ENCODE data around the gene PLEKHG5.
"Not testable (repeated sequence)": the region's sequence is repeated elsewhere in the genome, so short reads cannot be mapped to it uniquely, and the experiment has no call there.

Gene PLEKHG5

GRCh38 chr1:6441586-6441985 lies 49.9 kb downstream of the PLEKHG5 start:
- Mint-ChIP-seq H3K4me3 (no peak overlapping the region), H3K27ac (no peak overlapping the region), H3K36me3 (ENCODE audit: low read depth) (no peaks in the 10 kb centered on the region)

GRCh38 chr1:6440198-6441126 lies 51.0 kb downstream of the PLEKHG5 start:
- H3K27me3 Mint-ChIP-seq (ENCODE audit: low read depth, poor library complexity) = peaks cover 63% of the 10 kb centered on the region
- H3K36me3 Mint-ChIP-seq (ENCODE audit: low read depth) = no peaks in the 10 kb centered on the region
- H3K4me1 Mint-ChIP-seq = peaks cover 35% of the 10 kb centered on the region
- H3K9me3 Mint-ChIP-seq = no peaks in the 10 kb centered on the region
- DNase-seq = peak; percentile 81
- peak; percentile 38 for TF ChIP-seq CTCF (IDR thresholded peaks at IDR 0.05)
- no peak overlapping the region for H3K27ac Mint-ChIP-seq
- peak overlapping the region; percentile 20 for H3K4me3 Mint-ChIP-seq

More at GRCh38 chr1:6441586-6441985, 49.9 kb downstream of the PLEKHG5 start:
- Mint-ChIP-seq H3K9me3 (no peaks in the 10 kb centered on the region), H3K4me1 (peaks cover 40% of the 10 kb centered on the region), H3K27me3 (ENCODE audit: low read depth, poor library complexity) (peaks cover 62% of the 10 kb centered on the region)
- TF ChIP-seq CTCF (IDR thresholded peaks at IDR 0.05) = no peak
- DNase-seq = no peak

DNA sequence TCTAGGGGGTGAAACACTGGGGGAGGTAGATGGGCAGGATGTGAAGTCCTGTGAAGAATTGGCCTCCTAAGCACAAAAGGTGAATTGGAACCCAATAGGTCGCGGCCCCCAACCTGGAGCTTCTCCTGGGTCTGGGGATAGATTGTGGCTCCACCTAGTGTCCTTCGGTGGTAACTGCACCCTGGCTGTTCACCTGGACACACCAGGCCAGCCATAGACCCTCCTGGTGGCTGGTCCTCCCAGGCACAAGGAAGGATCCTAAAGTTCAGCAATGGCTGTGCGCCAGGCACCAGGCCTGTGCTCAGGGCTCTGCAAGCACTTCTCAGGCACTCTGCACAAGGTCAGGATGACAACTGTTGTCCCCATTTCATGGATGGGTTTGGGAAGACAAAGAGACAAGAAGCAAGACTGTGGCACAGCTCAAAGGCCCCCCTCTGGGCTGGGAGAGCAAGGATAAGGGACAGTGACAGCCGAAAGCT lies 53.4 kb downstream of the PLEKHG5 start:
- peak; percentile 82 for DNase-seq
- Mint-ChIP-seq H3K4me1 (peaks cover 44% of the 10 kb centered on the region), H3K36me3 (ENCODE audit: low read depth) (no peaks in the 10 kb centered on the region), H3K4me3 (no peak overlapping the region), H3K9me3 (no peaks in the 10 kb centered on the region), H3K27me3 (ENCODE audit: low read depth, poor library complexity) (peaks cover 65% of the 10 kb centered on the region), H3K27ac (no peak overlapping the region)
- TF ChIP-seq CTCF (IDR thresholded peaks at IDR 0.05) = peak; percentile 96

DNA sequence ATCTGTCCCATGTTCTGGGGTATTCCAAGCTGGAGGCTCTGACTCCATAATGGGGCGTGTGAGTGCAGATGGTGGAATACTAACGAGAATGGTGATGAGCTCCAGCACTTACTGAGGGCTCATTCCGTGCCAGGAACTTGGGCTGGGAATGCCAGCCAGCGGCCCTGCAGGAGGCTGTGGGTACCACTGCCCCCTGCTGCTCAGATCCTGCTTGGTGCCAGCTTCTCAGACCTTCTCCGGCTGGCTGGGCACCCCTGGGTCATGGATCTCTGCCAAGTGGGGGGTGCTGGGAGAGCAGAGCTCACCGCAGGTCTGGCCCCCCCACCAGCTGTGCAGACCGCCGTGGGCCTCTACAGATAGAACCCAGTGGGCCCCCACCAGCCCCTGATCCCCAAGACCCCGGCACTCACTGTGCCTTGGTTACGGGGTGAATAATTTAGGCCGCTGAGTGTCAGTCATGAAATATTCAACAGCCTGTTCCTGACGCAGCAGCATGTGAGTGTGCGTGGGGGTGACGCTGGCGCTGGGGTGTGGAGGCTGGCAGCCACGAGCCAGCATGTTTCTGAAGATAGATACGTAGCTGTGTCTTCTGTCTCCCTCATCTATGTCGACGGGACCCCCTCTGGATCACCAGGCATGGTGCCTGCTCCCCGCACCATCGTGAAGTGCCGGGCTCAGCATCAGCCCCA lies 54.3 kb downstream of the PLEKHG5 start:
- peaks cover 44% of the 10 kb centered on the region for H3K4me1 Mint-ChIP-seq
- not testable (repeated sequence) for DNase-seq; H3K9me3 Mint-ChIP-seq; H3K36me3 Mint-ChIP-seq (ENCODE audit: low read depth); H3K27ac Mint-ChIP-seq; H3K4me3 Mint-ChIP-seq
- peaks cover 58% of the 10 kb centered on the region for H3K27me3 Mint-ChIP-seq (ENCODE audit: low read depth, poor library complexity)

DNA sequence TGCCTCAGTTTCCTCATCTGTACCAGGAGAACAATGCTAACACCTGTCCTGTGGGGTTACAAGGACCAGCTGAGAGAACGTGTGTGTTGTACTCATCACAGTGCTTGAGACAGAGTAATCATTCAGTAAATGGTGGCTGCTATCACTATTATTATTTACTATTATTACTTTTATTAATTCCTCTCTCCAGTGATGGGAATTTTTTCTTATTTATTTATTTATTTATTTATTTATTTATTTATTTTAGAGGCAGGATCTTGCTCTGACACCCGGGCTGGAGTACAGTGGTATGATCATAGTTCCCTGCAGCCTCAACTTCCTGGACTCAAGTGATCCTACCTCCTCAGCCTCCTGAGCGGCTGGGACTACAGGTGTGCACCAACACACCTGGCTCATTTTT lies 55.2 kb downstream of the PLEKHG5 start:
- not testable (repeated sequence) for H3K9me3 Mint-ChIP-seq; H3K27ac Mint-ChIP-seq; DNase-seq; H3K4me3 Mint-ChIP-seq; H3K36me3 Mint-ChIP-seq (ENCODE audit: low read depth)
- peaks cover 44% of the 10 kb centered on the region for H3K4me1 Mint-ChIP-seq
- H3K27me3 Mint-ChIP-seq (ENCODE audit: low read depth, poor library complexity) = peaks cover 52% of the 10 kb centered on the region

DNA sequence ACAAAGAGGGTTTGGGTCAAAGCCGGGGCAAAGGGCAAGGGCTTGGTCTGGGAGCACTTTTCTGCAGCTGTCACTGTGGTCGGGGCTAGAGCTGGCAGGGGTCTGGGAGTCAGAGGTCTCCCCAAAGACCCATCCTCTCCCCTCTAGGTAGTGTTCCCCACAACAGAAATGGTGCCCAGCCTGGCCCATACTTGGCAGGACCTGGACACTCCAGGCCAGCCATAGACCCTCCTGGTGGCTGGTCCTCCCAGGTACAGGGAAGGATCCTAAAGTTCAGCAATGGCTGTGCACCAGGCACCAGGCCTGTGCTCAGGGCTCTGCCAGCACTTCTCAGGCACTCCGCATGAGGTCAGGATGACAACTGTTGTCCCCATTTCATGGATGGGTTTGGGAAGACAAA lies 55.9 kb downstream of the PLEKHG5 start:
- Mint-ChIP-seq H3K27me3 (ENCODE audit: low read depth, poor library complexity) (peaks cover 49% of the 10 kb centered on the region), H3K36me3 (ENCODE audit: low read depth) (no peaks in the 10 kb centered on the region), H3K9me3 (no peaks in the 10 kb centered on the region), H3K4me1 (peaks cover 46% of the 10 kb centered on the region), H3K4me3 (no peak overlapping the region), H3K27ac (no peak overlapping the region)
- DNase-seq = no peak
- TF ChIP-seq CTCF (IDR thresholded peaks at IDR 0.05) = no peak
